Gastrocnemius medialis (tissue), 4 donors: ENCODE data around the gene C12orf43. TPM values are rescaled to one million over a fixed set of nuclear protein-coding genes. Genes with fewer than 3 reads are reported as not detected.
"Not testable (repeated sequence)": the region's sequence is repeated elsewhere in the genome, so short reads cannot be mapped to it uniquely, and the experiment has no call there.

Experiments used
- ATAC-seq, 2 donors: fragments of 150-250 bp; one replicate each; pipeline ENCODE4 v1.9.1; 2016
- DNase-seq, 2 donors: peaks; one replicate each; pipeline ENCODE4 v3.0.0-alpha.2; 2019
- H3K27ac ChIP-seq, 4 donors: fragments of 200-600 bp; sonication (generic); 1 replicate in 1 of 4; 2 replicates in 3 of 4; pipeline ENCODE4 v1.5.1; 2016 to 2018; ENCODE audit warnings: mild to moderate bottlenecking in 2 of 4, moderate library complexity in 1 of 4
- H3K27me3 ChIP-seq, 3 donors: fragments of 200-600 bp; sonication (generic) in 2 of 3; 1 replicate in 1 of 3; 2 replicates in 2 of 3; pipeline versions ENCODE4 v1.5.1 to v1.6.0; 2016 to 2019; ENCODE audit warnings: mild to moderate bottlenecking in 1 of 3, moderate library complexity in 1 of 3
- H3K36me3 ChIP-seq, 2 donors: fragments of 200-600 bp; sonication (generic) in 1 of 2; one replicate each; pipeline ENCODE4 v1.5.1; 2017 to 2018
- H3K4me1 ChIP-seq, 2 donors: fragments of 200-600 bp; sonication (generic) in 1 of 2; one replicate each; pipeline ENCODE4 v1.5.1; 2016 to 2017; ENCODE audit warnings: mild to moderate bottlenecking in 2 of 2
- H3K4me3 ChIP-seq, 4 donors: fragments of 200-600 bp; sonication (generic) in 3 of 4; 1 replicate in 1 of 4; 2 replicates in 3 of 4; pipeline ENCODE4 v1.5.1; 2016 to 2019; ENCODE audit warnings: mild to moderate bottlenecking in 2 of 4
- H3K9me3 ChIP-seq, 3 donors: fragments of 200-600 bp; sonication (generic) in 2 of 3; 1 replicate in 1 of 3; 2 replicates in 2 of 3; pipeline ENCODE4 v1.5.1; 2016 to 2019
- CTCF ChIP-seq, 5 experiments: fragments of 450-650 bp in 3 of 5; fragments of 200-600 bp in 2 of 5; sonication (generic) in 2 of 5; IDR thresholded peaks in 4 of 5; conservative IDR thresholded peaks in 1 of 5; 1 replicate in 4 of 5; 2 replicates in 1 of 5; pipeline ENCODE4 v1.5.1; 2016 to 2019; ENCODE audit warnings: antibody characterized with exemption in 5 of 5, mild to moderate bottlenecking in 3 of 5, moderate library complexity in 3 of 5
- POLR2A ChIP-seq, 2 donors: fragments of 450-650 bp; IDR thresholded peaks; one replicate each; pipeline ENCODE4 v1.6.1; 2017; ENCODE audit warnings: antibody characterized with exemption in 2 of 2, mild to moderate bottlenecking in 2 of 2, moderate library complexity in 2 of 2
- in situ Hi-C, 4 donors: fragments of 200-750 bp; cut with MboI; loops; one replicate each; pipeline versions ENCODE4 v1.15.0 to v1.8.0; 2017; ENCODE audit warnings: low sequenced_read_pairs in 4 of 4
- intact Hi-C: fragments of 100-400 bp; cut with DNase I; formaldehyde crosslinking; loops from one replicate; pipeline ENCODE4 v1.15.1; 2023; ENCODE audit warnings: low total_unique reads
- total RNA-seq, 4 donors: library from RNA; depleted of rRNA; stranded (reverse); fragments of >200 nt; gene quantifications; one replicate each; pipeline versions ENCODE4 v1.1.0 to v1.2.3, GENCODE V29; 2016

C12orf43 gene
- total RNA-seq, 4 donors from 2014 or later = 2.9 to 13.2 (median 5.1) TPM

DNA sequence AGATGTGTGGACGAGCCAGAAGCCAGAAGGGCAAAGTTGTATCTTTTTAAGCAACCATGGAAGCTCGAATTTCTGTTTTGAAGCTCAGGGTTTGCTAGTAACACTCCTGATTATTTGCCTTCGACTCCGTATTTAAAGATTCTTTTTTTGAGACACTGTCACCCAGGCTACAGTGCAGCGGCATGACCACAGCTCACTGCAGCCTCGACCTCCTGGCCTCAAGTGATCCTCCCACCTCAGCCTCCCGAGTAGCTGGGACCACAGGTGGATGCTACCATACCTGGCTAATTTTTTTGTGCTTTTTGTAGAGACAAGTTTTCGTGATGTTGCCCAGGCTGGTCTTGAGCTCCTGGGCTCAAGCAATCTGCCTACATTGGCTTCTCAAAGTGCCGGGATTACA lies 41.5 kb upstream of the C12orf43 start:
- no peaks in the 10 kb centered on the region for H3K9me3 ChIP-seq
- H3K4me1 ChIP-seq = no peaks in the 10 kb centered on the region
- ATAC-seq (no peak), DNase-seq (no peak)
- in situ Hi-C loops (no loop called here), intact Hi-C loops (no loop called here)
- H3K4me3 ChIP-seq = no peak overlapping the region
- no peak for TF ChIP-seq CTCF (IDR thresholded peaks at IDR 0.05 in 4 of 5, conservative IDR thresholded peaks at IDR 0.05 in 1 of 5)
- TF ChIP-seq POLR2A (IDR thresholded peaks at IDR 0.05) = no peak
- no peak overlapping the region for H3K27ac ChIP-seq
- no peaks in the 10 kb centered on the region for H3K36me3 ChIP-seq
- H3K27me3 ChIP-seq = no peaks in the 10 kb centered on the region

GRCh38 chr12:121053706-121054105 lies 37.4 kb upstream of the C12orf43 start:
- no peaks in the 10 kb centered on the region for H3K36me3 ChIP-seq
- H3K9me3 ChIP-seq = no peaks in the 10 kb centered on the region
- TF ChIP-seq POLR2A (IDR thresholded peaks at IDR 0.05) (no peak), CTCF (IDR thresholded peaks at IDR 0.05 in 4 of 5, conservative IDR thresholded peaks at IDR 0.05 in 1 of 5) (no peak)
- ATAC-seq (no peak), DNase-seq (no peak)
- H3K4me3 ChIP-seq = no peak overlapping the region
- in situ Hi-C loops = no loop called here
- no peaks in the 10 kb centered on the region for H3K27me3 ChIP-seq
- no peak overlapping the region for H3K27ac ChIP-seq
- no peaks in the 10 kb centered on the region for H3K4me1 ChIP-seq
- intact Hi-C loops = no loop called here

DNA sequence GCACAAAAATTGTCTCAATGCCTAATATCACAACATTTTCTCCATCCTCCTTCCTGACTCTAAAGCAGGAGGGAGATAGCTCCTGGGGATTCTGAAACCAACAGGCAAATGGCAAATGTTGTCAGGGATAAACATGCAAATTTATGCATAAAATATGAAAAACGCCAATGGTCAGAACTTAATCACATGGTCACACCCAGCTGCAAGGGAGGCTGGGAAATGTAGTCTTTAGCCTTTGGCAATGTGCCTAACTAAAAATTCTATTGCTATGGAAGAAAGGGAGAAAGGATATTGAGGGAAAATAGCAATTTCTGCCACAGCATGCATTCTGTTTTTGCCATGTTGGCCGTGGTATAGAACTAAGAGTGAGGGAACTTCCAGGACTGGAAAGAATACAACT lies 34.4 kb upstream of the C12orf43 start:
- TF ChIP-seq CTCF (IDR thresholded peaks at IDR 0.05 in 4 of 5, conservative IDR thresholded peaks at IDR 0.05 in 1 of 5) = no peak
- ATAC-seq = no peak
- no peaks in the 10 kb centered on the region for H3K9me3 ChIP-seq
- peaks cover 0 to 3% (median 0%) of the 10 kb centered on the region in 3 donors for H3K27me3 ChIP-seq
- no peaks in the 10 kb centered on the region for H3K4me1 ChIP-seq
- no peak for DNase-seq
- no peaks in the 10 kb centered on the region for H3K36me3 ChIP-seq
- H3K4me3 ChIP-seq = no peak overlapping the region
- H3K27ac ChIP-seq = no peak overlapping the region
- intact Hi-C loops (no loop called here), in situ Hi-C loops (no loop called here)

DNA sequence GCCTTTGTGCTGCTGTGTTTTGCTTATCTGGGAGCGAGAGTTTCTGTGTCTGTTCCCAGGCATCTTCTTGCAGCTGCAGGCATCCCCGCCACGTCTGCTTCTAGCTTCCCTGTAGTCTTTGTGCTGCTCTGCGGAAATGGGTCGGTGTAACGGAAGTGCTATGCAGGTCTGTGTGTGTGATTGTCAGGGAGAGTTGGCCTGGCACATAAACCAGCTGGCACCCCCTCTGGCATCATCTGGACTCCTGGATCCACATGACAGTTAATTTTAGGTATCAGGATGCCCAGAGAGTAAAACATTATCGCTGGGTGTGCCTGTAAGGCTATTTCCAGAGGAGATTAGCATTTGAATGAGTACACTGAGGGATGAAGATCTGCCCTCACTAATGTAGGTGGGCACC lies 32.2 kb upstream of the C12orf43 start:
- Histone ChIP-seq H3K27ac (no peak overlapping the region), H3K4me1 (no peaks in the 10 kb centered on the region), H3K36me3 (no peaks in the 10 kb centered on the region), H3K4me3 (no peak overlapping the region), H3K9me3 (no peaks in the 10 kb centered on the region), H3K27me3 (peaks cover 0 to 3% (median 0%) of the 10 kb centered on the region in 3 donors)
- intact Hi-C loops (no loop called here), in situ Hi-C loops (no loop called here)
- no peak for DNase-seq
- ATAC-seq = no peak
- TF ChIP-seq POLR2A (IDR thresholded peaks at IDR 0.05) (no peak), CTCF (IDR thresholded peaks at IDR 0.05 in 4 of 5, conservative IDR thresholded peaks at IDR 0.05 in 1 of 5) (no peak)

GRCh38 chr12:121047400-121047799 lies 31.1 kb upstream of the C12orf43 start:
- ATAC-seq, H3K9me3 ChIP-seq, H3K4me3 ChIP-seq, H3K27me3 ChIP-seq, DNase-seq, in situ Hi-C loops, H3K36me3 ChIP-seq, intact Hi-C loops, H3K4me1 ChIP-seq, H3K27ac ChIP-seq: not testable (repeated sequence)
